ENCODE data around the gene CCNE1. TPM values are rescaled to one million over a fixed set of nuclear protein-coding genes. Genes with fewer than 3 reads are reported as not detected.

Gene CCNE1
- polyA plus RNA-seq, 3 donors = 1.7 TPM; not detected in 2

GRCh38 chr19:29872224-29872731, 60.5 kb downstream of the CCNE1 start:
- Histone ChIP-seq H3K4me2 (replicated peaks; ENCODE audit: extremely low read depth, low read length, poor library complexity, severe bottlenecking) (peak overlapping the region; percentile 22), H3K4me1 (ENCODE audit: control insufficient read depth in 1 of 2, insufficient read depth in 2 of 2, low read length in 2 of 2) (peaks cover 9 to 18% of the 10 kb centered on the region in 2 donors), H2AFZ (ENCODE audit: insufficient read depth, low read depth, low read length, poor library complexity, severe bottlenecking) (no peak overlapping the region), H3K9ac (ENCODE audit: insufficient read depth, low read length, poor library complexity, severe bottlenecking) (no peak overlapping the region), H3K4me3 (replicated peaks in 1 of 3; ENCODE audit: low read depth in 2 of 3, low read length in 3 of 3) (peak overlapping the region in 1 of 3 experiments; percentile 67), H3K27me3 (ENCODE audit: control insufficient read depth in 2 of 2, insufficient read depth in 2 of 2, low read length in 2 of 2) (peaks cover 8 to 22% of the 10 kb centered on the region in 2 donors), H3K79me2 (ENCODE audit: insufficient read depth, low read length) (no peaks in the 10 kb centered on the region), H3K9me3 (replicated peaks in 1 of 2; ENCODE audit: control insufficient read depth in 1 of 2, insufficient read depth in 1 of 2, low read length in 2 of 2) (peaks cover 4 to 8% of the 10 kb centered on the region in 2 donors), H3K27ac (ENCODE audit: low read depth in 1 of 2, low read length in 2 of 2) (no peak overlapping the region), H4K20me1 (ENCODE audit: insufficient read depth, low read length) (no peaks in the 10 kb centered on the region), H3K36me3 (replicated peaks in 1 of 2; ENCODE audit: control insufficient read depth in 1 of 2, insufficient read depth in 2 of 2, low read length in 2 of 2) (no peaks in the 10 kb centered on the region)
- WGBS (ENCODE audit: insufficient coverage) = 10% methylated on average over 30 of the region's 33 CpGs
- intact Hi-C loops (cut with micrococcal nuclease) = loop anchor here (5.0 to 10.0 kb wide), 2 partner anchors 107 to 145 kb away; no protein-coding TSS in a partner anchor
- Mint-ChIP-seq H3K27me3 (ENCODE audit: low read depth in 3 of 3) (peaks cover 25 to 40% (median 35%) of the 10 kb centered on the region in 3 donors), H3K36me3 (no peaks in the 10 kb centered on the region), H3K27ac (no peak overlapping the region), H3K9me3 (peaks cover 0 to 12% (median 5%) of the 10 kb centered on the region in 7 donors), H3K4me3 (peak overlapping the region; percentile 24 to 78), H3K4me1 (peaks cover 21% of the 10 kb centered on the region)
- TF ChIP-seq CTCF (IDR thresholded peaks at IDR 0.05) = no peak
- DNase-seq = no peak

GRCh38 chr19:29873024-29873800, 61.4 kb downstream of the CCNE1 start:
- no peaks in the 10 kb centered on the region for H3K79me2 ChIP-seq (ENCODE audit: insufficient read depth, low read length)
- H3K4me1 ChIP-seq (ENCODE audit: control insufficient read depth in 1 of 2, insufficient read depth in 2 of 2, low read length in 2 of 2) = peaks cover 9 to 18% of the 10 kb centered on the region in 2 donors
- no peaks in the 10 kb centered on the region for H3K36me3 ChIP-seq (replicated peaks in 1 of 2; ENCODE audit: control insufficient read depth in 1 of 2, insufficient read depth in 2 of 2, low read length in 2 of 2)
- peak; percentile 16 to 43 (median 16) for DNase-seq
- no peaks in the 10 kb centered on the region for H4K20me1 ChIP-seq (ENCODE audit: insufficient read depth, low read length)
- Mint-ChIP-seq H3K4me1 (peaks cover 17% of the 10 kb centered on the region), H3K36me3 (no peaks in the 10 kb centered on the region), H3K9me3 (peaks cover 0 to 4% (median 0%) of the 10 kb centered on the region in 7 donors), H3K27me3 (ENCODE audit: low read depth in 3 of 3) (peaks cover 25 to 41% (median 32%) of the 10 kb centered on the region in 3 donors), H3K4me3 (peak overlapping the region; percentile 37 to 84), H3K27ac (peak overlapping the region in 1 of 7 donors; percentile 61)
- peak overlapping the region; percentile 32 for H3K9ac ChIP-seq (ENCODE audit: insufficient read depth, low read length, poor library complexity, severe bottlenecking)
- intact Hi-C loops (cut with micrococcal nuclease) = loop anchor here (1.0 to 10.0 kb wide), 3 partner anchors 108 to 146 kb away; no protein-coding TSS in a partner anchor
- under 1% methylated on average over 76 of the region's 77 CpGs for WGBS (ENCODE audit: insufficient coverage)
- H2AFZ ChIP-seq (ENCODE audit: insufficient read depth, low read depth, low read length, poor library complexity, severe bottlenecking) = peak overlapping the region; percentile 70
- peak overlapping the region; percentile 73 for H3K4me2 ChIP-seq (replicated peaks; ENCODE audit: extremely low read depth, low read length, poor library complexity, severe bottlenecking)
- peaks cover 0 to 4% of the 10 kb centered on the region in 2 donors for H3K9me3 ChIP-seq (replicated peaks in 1 of 2; ENCODE audit: control insufficient read depth in 1 of 2, insufficient read depth in 1 of 2, low read length in 2 of 2)
- no peak overlapping the region for H3K27ac ChIP-seq (ENCODE audit: low read depth in 1 of 2, low read length in 2 of 2)
- peak overlapping the region in 1 of 3 experiments; percentile 67 for H3K4me3 ChIP-seq (replicated peaks in 1 of 3; ENCODE audit: low read depth in 2 of 3, low read length in 3 of 3)
- peaks cover 8 to 22% of the 10 kb centered on the region in 2 donors for H3K27me3 ChIP-seq (ENCODE audit: control insufficient read depth in 2 of 2, insufficient read depth in 2 of 2, low read length in 2 of 2)
- peak; percentile 96 for TF ChIP-seq CTCF (IDR thresholded peaks at IDR 0.05)

Other genes with a start within 250 kb of the CCNE1 start
- 100 to 1,000 TPM in 2 of 3 donors, 10 to 100 TPM in 1; 49.9 to 162 (median 161) TPM for gene POP4, start 205.7 kb upstream of the CCNE1 start, polyA plus RNA-seq
- gene PLEKHF1, start 146.5 kb upstream of the CCNE1 start, polyA plus RNA-seq = under 1 TPM; 0.11 to 0.29 (median 0.26) TPM
- gene C19orf12, start 96.7 kb upstream of the CCNE1 start, polyA plus RNA-seq = 1 to 10 TPM; 6.0 to 8.0 (median 6.8) TPM
- gene URI1, start 130.2 kb downstream of the CCNE1 start, polyA plus RNA-seq = 10 to 100 TPM in 1 of 3 donors, 1 to 10 TPM in 2; 5.3 to 19.3 (median 9.7) TPM